GM12891 (cell line): ENCODE data around the gene NPL.

Source experiments
- POLR2A ChIP-seq: IDR thresholded peaks from 2 replicates; pipeline ENCODE4 v1.6.1; 2011; ENCODE audit warnings: low read depth, low read length, control low read depth
- POLR2AphosphoS5 ChIP-seq: IDR thresholded peaks from 2 replicates; pipeline ENCODE4 v1.6.1; 2011; ENCODE audit warnings: low read depth, low read length, control low read depth

DNA sequence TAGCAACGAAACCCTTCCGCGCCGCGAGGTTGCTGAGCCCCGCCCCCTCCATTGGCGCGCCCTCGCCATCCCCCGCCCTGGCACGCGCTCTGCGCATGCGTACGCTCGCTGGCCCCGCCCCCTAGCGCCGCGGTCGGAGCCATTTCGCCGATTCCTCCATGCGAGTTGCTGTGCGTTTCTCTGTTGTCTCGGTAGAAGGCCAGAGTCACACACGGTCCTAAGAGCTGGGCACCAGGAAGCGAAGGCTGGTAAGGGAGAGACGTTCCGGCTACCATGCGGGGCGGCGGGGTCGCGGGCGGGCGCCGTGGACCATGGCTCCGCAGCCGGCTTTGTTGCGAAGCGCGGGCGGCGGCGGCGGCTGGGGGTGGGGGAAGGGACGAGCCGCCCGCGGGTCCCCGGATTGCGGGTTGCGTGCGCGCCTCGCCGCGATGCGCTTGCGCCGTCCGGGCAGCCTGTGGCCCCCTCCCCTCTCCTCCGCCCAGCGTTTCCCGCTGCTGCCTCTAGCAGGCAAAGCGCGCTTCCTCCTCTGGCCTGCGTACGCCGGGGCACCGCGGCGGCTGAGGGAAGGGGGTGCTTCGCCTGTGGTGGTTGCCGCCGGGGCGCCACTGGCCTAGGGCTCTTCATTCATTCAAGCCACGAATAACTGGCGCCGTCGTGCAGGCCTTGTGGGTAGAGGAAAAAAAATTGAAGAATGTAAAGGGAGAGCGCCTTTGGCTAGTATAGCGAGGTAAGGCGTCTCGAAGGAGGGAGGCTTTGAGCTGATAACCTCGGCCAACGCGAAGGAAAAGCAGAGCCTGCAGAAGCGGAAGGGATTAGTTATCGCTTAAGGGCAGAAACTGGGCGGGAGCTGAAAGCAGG is 49.9 kb downstream of the NPL start, which contains the start of gene DHX9:
- peak; percentile 98 for TF ChIP-seq POLR2AphosphoS5
- TF ChIP-seq POLR2A: peak; percentile 96
